Measurements from ENCODE around the gene MAPKAPK2.

Gene MAPKAPK2

GRCh38 chr1:206702260-206702659 is 17.6 kb downstream of the MAPKAPK2 start:
- DNase-seq (ENCODE audit: low read depth in 1 of 2, low spot score in 1 of 2) = no peak

- DNase-seq (ENCODE audit: low read depth in 1 of 2, low spot score in 1 of 2) = no peak
Measured at GRCh38 chr1:206702803-206703202, 18.1 kb downstream of the MAPKAPK2 start.

GRCh38 chr1:206703661-206704060 is 19.0 kb downstream of the MAPKAPK2 start:
- peak in 1 of 2 donors; percentile 23 for DNase-seq (ENCODE audit: low read depth in 1 of 2, low spot score in 1 of 2)

GRCh38 chr1:206704226-206704625 is 19.5 kb downstream of the MAPKAPK2 start:
- no peak for DNase-seq (ENCODE audit: low read depth in 1 of 2, low spot score in 1 of 2)

GRCh38 chr1:206705191-206705590 is 20.5 kb downstream of the MAPKAPK2 start:
- DNase-seq (ENCODE audit: low read depth in 1 of 2, low spot score in 1 of 2) = no peak

GRCh38 chr1:206705726-206706297 is 21.1 kb downstream of the MAPKAPK2 start:
- no peak for DNase-seq (ENCODE audit: low read depth in 1 of 2, low spot score in 1 of 2)

GRCh38 chr1:206706298-206706791 is 21.6 kb downstream of the MAPKAPK2 start:
- DNase-seq (ENCODE audit: low read depth in 1 of 2, low spot score in 1 of 2) = peak in 1 of 2 donors; percentile 13

- no peak for DNase-seq (ENCODE audit: low read depth in 1 of 2, low spot score in 1 of 2)
Measured at GRCh38 chr1:206706806-206707366, 22.2 kb downstream of the MAPKAPK2 start.

- DNase-seq (ENCODE audit: low read depth in 1 of 2, low spot score in 1 of 2) = no peak
Measured at GRCh38 chr1:206708058-206708457, 23.4 kb downstream of the MAPKAPK2 start.

- no peak for DNase-seq (ENCODE audit: low read depth in 1 of 2, low spot score in 1 of 2)
Measured at GRCh38 chr1:206708882-206709281, 24.2 kb downstream of the MAPKAPK2 start.

GRCh38 chr1:206709322-206709721 is 24.6 kb downstream of the MAPKAPK2 start:
- no peak for DNase-seq (ENCODE audit: low read depth in 1 of 2, low spot score in 1 of 2)

- no peak for DNase-seq (ENCODE audit: low read depth in 1 of 2, low spot score in 1 of 2)
Measured at GRCh38 chr1:206709772-206710459, 25.2 kb downstream of the MAPKAPK2 start.

- no peak for DNase-seq (ENCODE audit: low read depth in 1 of 2, low spot score in 1 of 2)
Measured at GRCh38 chr1:206710460-206710823, 25.7 kb downstream of the MAPKAPK2 start.

GRCh38 chr1:206713070-206713469 is 28.4 kb downstream of the MAPKAPK2 start:
- DNase-seq (ENCODE audit: low read depth in 1 of 2, low spot score in 1 of 2) = no peak

GRCh38 chr1:206713910-206714312 is 29.2 kb downstream of the MAPKAPK2 start:
- DNase-seq (ENCODE audit: low read depth in 1 of 2, low spot score in 1 of 2) = no peak

GRCh38 chr1:206714331-206715058 is 29.8 kb downstream of the MAPKAPK2 start:
- DNase-seq (ENCODE audit: low read depth in 1 of 2, low spot score in 1 of 2) = no peak

GRCh38 chr1:206715120-206715519 is 30.4 kb downstream of the MAPKAPK2 start:
- no peak for DNase-seq (ENCODE audit: low read depth in 1 of 2, low spot score in 1 of 2)

- no peak for DNase-seq (ENCODE audit: low read depth in 1 of 2, low spot score in 1 of 2)
Measured at GRCh38 chr1:206715552-206716158, 30.9 kb downstream of the MAPKAPK2 start.

- no peak for DNase-seq (ENCODE audit: low read depth in 1 of 2, low spot score in 1 of 2)
Measured at GRCh38 chr1:206716159-206716869, 31.6 kb downstream of the MAPKAPK2 start.

GRCh38 chr1:206716870-206717673 is 32.4 kb downstream of the MAPKAPK2 start:
- DNase-seq (ENCODE audit: low read depth in 1 of 2, low spot score in 1 of 2) = no peak
